Measurements from ENCODE around the gene PVALB.

The PVALB gene

DNA sequence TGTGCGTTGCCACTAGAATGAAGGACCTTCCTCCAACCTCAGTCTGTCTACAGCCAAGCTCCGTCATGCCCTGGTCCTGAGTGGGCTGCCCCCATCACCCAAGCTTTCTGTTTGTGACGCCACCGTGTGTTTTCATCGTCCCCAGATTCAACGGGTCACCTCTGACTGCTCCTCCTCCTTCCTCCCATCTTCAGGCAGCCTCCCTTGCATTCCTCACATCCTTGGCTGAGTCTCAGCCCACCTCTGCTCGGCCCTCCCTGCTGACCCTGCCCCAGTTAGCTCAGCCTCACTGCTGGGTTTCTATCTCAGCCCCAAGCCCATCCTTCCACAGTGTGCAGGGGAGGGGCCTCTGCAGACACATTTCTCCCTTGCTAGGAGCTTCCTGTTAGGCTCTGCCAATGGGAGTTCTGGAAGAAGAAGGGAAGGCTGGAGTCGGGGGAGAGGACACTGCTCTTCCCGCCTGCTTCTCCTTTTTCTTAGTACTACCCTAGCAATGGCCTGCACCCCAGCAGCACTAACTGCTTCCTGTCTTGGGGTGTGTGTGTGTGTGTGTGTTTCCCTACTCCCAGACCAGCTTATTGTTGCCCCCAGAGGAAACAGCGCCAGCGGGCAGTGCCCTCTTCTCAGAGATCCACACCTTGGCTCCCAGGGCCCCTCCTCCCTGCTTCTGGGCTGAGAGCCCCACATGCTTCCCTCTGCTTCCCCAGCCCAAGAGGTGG, 46.2 kb downstream of the PVALB start:
- TF ChIP-seq FOXM1 (IDR thresholded peaks at IDR 0.05; ENCODE audit: borderline replicate concordance, low read depth) (no peak), CEBPB (IDR thresholded peaks at IDR 0.05) (no peak), TAF1 (IDR thresholded peaks at IDR 0.05; ENCODE audit: low read depth) (no peak), REST (IDR thresholded peaks at IDR 0.05; ENCODE audit: low read depth) (no peak), RAD21 (IDR thresholded peaks at IDR 0.05; ENCODE audit: low read depth) (no peak), USF1 (IDR thresholded peaks at IDR 0.05) (no peak), YY1 (IDR thresholded peaks at IDR 0.05; ENCODE audit: low read depth) (no peak), ZBTB7A (IDR thresholded peaks at IDR 0.05; ENCODE audit: low read depth) (no peak), TCF12 (IDR thresholded peaks at IDR 0.05; ENCODE audit: low read depth) (no peak), MAX (IDR thresholded peaks at IDR 0.05) (no peak)

DNA sequence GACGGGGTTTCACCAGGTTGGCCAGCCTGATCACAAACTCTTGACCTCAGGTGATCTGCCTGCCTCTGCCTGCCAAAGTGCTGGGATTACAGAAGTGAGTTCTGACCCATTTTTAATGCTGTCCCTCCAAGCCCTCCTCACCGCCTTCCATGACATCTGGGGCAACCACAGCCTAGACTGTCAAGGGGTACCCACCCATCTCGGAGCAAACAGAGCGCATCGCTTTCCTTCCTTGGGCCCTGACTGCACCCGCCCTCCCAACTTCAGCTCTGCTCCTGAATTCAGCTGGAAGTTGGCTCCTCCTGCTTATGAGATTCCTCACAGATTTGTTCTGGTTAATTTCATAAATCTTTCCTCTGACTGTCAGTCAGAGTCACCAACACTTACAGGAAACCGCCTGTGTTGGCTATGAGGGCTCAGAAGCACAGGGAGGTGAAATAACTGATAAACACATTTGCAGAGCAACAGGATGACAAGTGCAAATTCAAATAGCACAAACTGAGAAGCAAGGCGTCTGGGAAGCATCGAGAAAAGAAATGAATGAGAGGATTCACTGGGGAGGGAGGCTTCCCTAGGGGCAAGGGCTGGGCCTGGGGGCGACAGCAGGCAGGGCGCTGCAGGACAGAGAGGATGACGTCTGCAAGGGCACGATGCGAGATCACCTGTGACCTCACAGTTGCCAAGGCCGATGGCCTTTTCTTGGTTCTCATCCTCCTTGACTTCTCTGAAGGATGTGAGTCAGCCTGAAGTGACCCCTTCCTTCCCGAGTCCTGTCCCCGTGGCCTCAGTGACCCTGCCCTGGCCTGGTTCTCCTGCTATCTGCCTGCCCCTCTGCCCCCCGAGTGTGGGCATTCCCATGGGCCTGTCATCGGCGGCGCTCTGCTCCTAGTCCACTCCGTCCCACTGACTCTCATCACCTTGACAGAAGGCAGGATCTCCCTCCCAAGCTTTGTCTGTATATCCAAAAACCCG, 47.0 kb downstream of the PVALB start:
- no peak for TF ChIP-seq TEAD4 (IDR thresholded peaks at IDR 0.05)
- no peak for TF ChIP-seq MAX (IDR thresholded peaks at IDR 0.05)
- no peak for TF ChIP-seq FOXM1 (IDR thresholded peaks at IDR 0.05; ENCODE audit: borderline replicate concordance, low read depth)
- no peak for TF ChIP-seq EGR1 (IDR thresholded peaks at IDR 0.05)
- TF ChIP-seq CEBPB (IDR thresholded peaks at IDR 0.05) = no peak
- no peak for TF ChIP-seq TAF1 (IDR thresholded peaks at IDR 0.05; ENCODE audit: low read depth)
- TF ChIP-seq CREB1 (IDR thresholded peaks at IDR 0.05; ENCODE audit: low read depth) = no peak

GRCh38 chr22:36768616-36769015, 48.2 kb downstream of the PVALB start:
- TF ChIP-seq TAF1 (IDR thresholded peaks at IDR 0.05; ENCODE audit: low read depth) = no peak
- no peak for TF ChIP-seq NFIC (IDR thresholded peaks at IDR 0.05)
- no peak for TF ChIP-seq FOXM1 (IDR thresholded peaks at IDR 0.05; ENCODE audit: borderline replicate concordance, low read depth)
- TF ChIP-seq TCF12 (IDR thresholded peaks at IDR 0.05; ENCODE audit: low read depth) = no peak
- TF ChIP-seq USF1 (IDR thresholded peaks at IDR 0.05) = no peak
- TF ChIP-seq YY1 (IDR thresholded peaks at IDR 0.05; ENCODE audit: low read depth) = no peak
- TF ChIP-seq TEAD4 (IDR thresholded peaks at IDR 0.05) = no peak
- TF ChIP-seq EGR1 (IDR thresholded peaks at IDR 0.05) = no peak
- no peak for TF ChIP-seq EP300 (IDR thresholded peaks at IDR 0.05; ENCODE audit: borderline replicate concordance)
- TF ChIP-seq CREB1 (IDR thresholded peaks at IDR 0.05; ENCODE audit: low read depth) = no peak
- TF ChIP-seq RAD21 (IDR thresholded peaks at IDR 0.05; ENCODE audit: low read depth) = no peak
- TF ChIP-seq REST (IDR thresholded peaks at IDR 0.05; ENCODE audit: low read depth) = no peak

DNA sequence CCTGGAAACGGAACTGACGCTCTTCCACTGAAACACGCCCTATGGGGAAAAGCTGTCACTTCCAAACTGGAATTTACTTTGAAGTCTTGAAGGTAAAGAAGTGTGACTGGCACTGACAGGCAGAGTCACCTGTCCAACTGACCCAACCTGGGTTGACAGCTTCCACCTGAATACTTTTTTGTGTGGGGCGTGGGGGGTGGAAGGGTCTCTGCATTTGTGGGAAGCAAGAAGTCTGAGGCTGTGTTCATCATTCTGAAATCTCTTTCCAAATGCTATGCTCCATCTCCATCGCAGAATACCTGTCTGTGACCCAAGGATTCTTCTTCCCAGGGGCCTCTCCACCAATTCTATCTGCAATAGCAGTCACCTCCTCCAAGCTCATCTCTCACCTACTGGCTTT, 48.7 kb downstream of the PVALB start:
- no peak for TF ChIP-seq USF1 (IDR thresholded peaks at IDR 0.05)
- TF ChIP-seq TAF1 (IDR thresholded peaks at IDR 0.05; ENCODE audit: low read depth) = no peak
- TF ChIP-seq REST (IDR thresholded peaks at IDR 0.05; ENCODE audit: low read depth) = no peak
- no peak for TF ChIP-seq EGR1 (IDR thresholded peaks at IDR 0.05)
- no peak for TF ChIP-seq FOXM1 (IDR thresholded peaks at IDR 0.05; ENCODE audit: borderline replicate concordance, low read depth)
- TF ChIP-seq TEAD4 (IDR thresholded peaks at IDR 0.05) = no peak
- no peak for TF ChIP-seq NFIC (IDR thresholded peaks at IDR 0.05)
- no peak for TF ChIP-seq RAD21 (IDR thresholded peaks at IDR 0.05; ENCODE audit: low read depth)
- TF ChIP-seq CEBPB (IDR thresholded peaks at IDR 0.05) = no peak
- no peak for TF ChIP-seq YY1 (IDR thresholded peaks at IDR 0.05; ENCODE audit: low read depth)
- no peak for TF ChIP-seq CREB1 (IDR thresholded peaks at IDR 0.05; ENCODE audit: low read depth)
- TF ChIP-seq MAX (IDR thresholded peaks at IDR 0.05) = no peak
- TF ChIP-seq EP300 (IDR thresholded peaks at IDR 0.05; ENCODE audit: borderline replicate concordance) = no peak
- no peak for TF ChIP-seq ZBTB7A (IDR thresholded peaks at IDR 0.05; ENCODE audit: low read depth)
- no peak for TF ChIP-seq TCF12 (IDR thresholded peaks at IDR 0.05; ENCODE audit: low read depth)

Data from Ishikawa (cell line).